ENCODE results near the gene DAP. TPM values are rescaled to one million over a fixed set of nuclear protein-coding genes. Genes with fewer than 3 reads are reported as not detected.
"Not testable (repeated sequence)": the region's sequence is repeated elsewhere in the genome, so short reads cannot be mapped to it uniquely, and the experiment has no call there.

DAP gene
- total RNA-seq, 1 experiment from 2014 or later, result 279 TPM

GRCh38 chr5:10665799-10666198 lies 95.2 kb downstream of the DAP start:
- ChIA-PET POLR2A (ENCODE audit: unreplicated experiment) (no interaction called here), CTCF (no interaction called here)
- Histone ChIP-seq H3K9me3 (ENCODE audit: insufficient read depth, low read depth) (peaks cover 5% of the 10 kb centered on the region; the same call in 1 of the 2 replicates), H3F3A (ENCODE audit: insufficient read depth, low read depth) (no peaks in the 10 kb centered on the region), H3K4me1 (replicated peaks; ENCODE audit: insufficient read depth) (no peaks in the 10 kb centered on the region), H3K4me3 (no peak overlapping the region), H3K4me2 (no peak overlapping the region), H3K36me3 (ENCODE audit: low read depth) (no peaks in the 10 kb centered on the region), H3K9me2 (ENCODE audit: insufficient read depth) (no peaks in the 10 kb centered on the region; the same call in 1 of the 2 replicates), H4K20me1 (ENCODE audit: insufficient read depth) (no peaks in the 10 kb centered on the region), H2AFZ (no peak overlapping the region), H3K79me2 (ENCODE audit: low read depth) (no peaks in the 10 kb centered on the region), H3K27me3 (ENCODE audit: insufficient read depth, low read depth) (no peaks in the 10 kb centered on the region), H3K27ac (no peak overlapping the region)
- intact Hi-C loops (cut with micrococcal nuclease; ENCODE audit: unreplicated experiment), result no loop called here
- no TSS peak for BruUV-seq (replicated peaks)
- DNase-seq, result no peak
- no peak for TF ChIP-seq EZH2 (IDR thresholded peaks at IDR 0.05; ENCODE audit: low read depth)
- TF ChIP-seq CTCF (conservative IDR thresholded peaks at IDR 0.05), result no peak

GRCh38 chr5:10664180-10664769 lies 96.8 kb downstream of the DAP start:
- H3K27me3 ChIP-seq (ENCODE audit: insufficient read depth, low read depth); H4K20me1 ChIP-seq (ENCODE audit: insufficient read depth); H3K36me3 ChIP-seq (ENCODE audit: low read depth); CTCF ChIA-PET; H3K79me2 ChIP-seq (ENCODE audit: low read depth); H3K27ac ChIP-seq; POLR2A ChIA-PET (ENCODE audit: unreplicated experiment); H2AFZ ChIP-seq; H3K9me3 ChIP-seq (ENCODE audit: insufficient read depth, low read depth); DNase-seq; intact Hi-C loops (cut with micrococcal nuclease; ENCODE audit: unreplicated experiment); H3F3A ChIP-seq (ENCODE audit: insufficient read depth, low read depth); H3K4me2 ChIP-seq; H3K4me3 ChIP-seq; H3K9me2 ChIP-seq (ENCODE audit: insufficient read depth); BruUV-seq (replicated peaks); H3K4me1 ChIP-seq (replicated peaks; ENCODE audit: insufficient read depth): not testable (repeated sequence)

GRCh38 chr5:10663489-10664179 lies 97.4 kb downstream of the DAP start:
- Histone ChIP-seq H3K36me3 (ENCODE audit: low read depth) (no peaks in the 10 kb centered on the region), H2AFZ (no peak overlapping the region), H3K4me1 (replicated peaks; ENCODE audit: insufficient read depth) (no peaks in the 10 kb centered on the region), H3F3A (ENCODE audit: insufficient read depth, low read depth) (no peaks in the 10 kb centered on the region), H3K4me2 (no peak overlapping the region), H3K9me2 (ENCODE audit: insufficient read depth) (no peaks in the 10 kb centered on the region), H3K9me3 (ENCODE audit: insufficient read depth, low read depth) (no peaks in the 10 kb centered on the region; the same call in 1 of the 2 replicates), H4K20me1 (ENCODE audit: insufficient read depth) (no peaks in the 10 kb centered on the region), H3K4me3 (no peak overlapping the region), H3K79me2 (ENCODE audit: low read depth) (no peaks in the 10 kb centered on the region), H3K27ac (no peak overlapping the region), H3K27me3 (ENCODE audit: insufficient read depth, low read depth) (no peaks in the 10 kb centered on the region)
- ChIA-PET POLR2A (ENCODE audit: unreplicated experiment) (no interaction called here), CTCF (no interaction called here)
- intact Hi-C loops (cut with micrococcal nuclease; ENCODE audit: unreplicated experiment), result no loop called here
- no peak for DNase-seq
- TF ChIP-seq EZH2 (IDR thresholded peaks at IDR 0.05; ENCODE audit: low read depth), result no peak
- BruUV-seq (replicated peaks), result no TSS peak

- H3K36me3 ChIP-seq (ENCODE audit: low read depth), result no peaks in the 10 kb centered on the region
- H2AFZ ChIP-seq, result no peak overlapping the region
- no peaks in the 10 kb centered on the region for H3K27me3 ChIP-seq (ENCODE audit: insufficient read depth, low read depth)
- TF ChIP-seq CTCF (conservative IDR thresholded peaks at IDR 0.05) (no peak), EZH2 (IDR thresholded peaks at IDR 0.05; ENCODE audit: low read depth) (no peak)
- no peaks in the 10 kb centered on the region for H4K20me1 ChIP-seq (ENCODE audit: insufficient read depth)
- H3K79me2 ChIP-seq (ENCODE audit: low read depth), result no peaks in the 10 kb centered on the region
- no peaks in the 10 kb centered on the region for H3K9me2 ChIP-seq (ENCODE audit: insufficient read depth)
- ChIA-PET POLR2A (ENCODE audit: unreplicated experiment) (no interaction called here), CTCF (no interaction called here)
- H3K4me2 ChIP-seq, result no peak overlapping the region
- no peak for DNase-seq
- intact Hi-C loops (cut with micrococcal nuclease; ENCODE audit: unreplicated experiment), result no loop called here
- BruUV-seq (replicated peaks), result no TSS peak
- no peaks in the 10 kb centered on the region for H3K9me3 ChIP-seq (ENCODE audit: insufficient read depth, low read depth)
- no peak overlapping the region for H3K4me3 ChIP-seq
- no peaks in the 10 kb centered on the region for H3F3A ChIP-seq (ENCODE audit: insufficient read depth, low read depth)
- no peaks in the 10 kb centered on the region for H3K4me1 ChIP-seq (replicated peaks; ENCODE audit: insufficient read depth)
- H3K27ac ChIP-seq, result no peak overlapping the region
Measured at GRCh38 chr5:10662661-10663488, 98.2 kb downstream of the DAP start.

Data from PC-9 (cell line).